ENCODE results near the gene GPR78. TPM values are rescaled to one million over a fixed set of nuclear protein-coding genes. Genes with fewer than 3 reads are reported as not detected.

The GPR78 gene
- polyA plus RNA-seq, 1 donor (not counting 4 experiments of a cell fraction or from before 2014, with no cell fraction given): not detected

DNA sequence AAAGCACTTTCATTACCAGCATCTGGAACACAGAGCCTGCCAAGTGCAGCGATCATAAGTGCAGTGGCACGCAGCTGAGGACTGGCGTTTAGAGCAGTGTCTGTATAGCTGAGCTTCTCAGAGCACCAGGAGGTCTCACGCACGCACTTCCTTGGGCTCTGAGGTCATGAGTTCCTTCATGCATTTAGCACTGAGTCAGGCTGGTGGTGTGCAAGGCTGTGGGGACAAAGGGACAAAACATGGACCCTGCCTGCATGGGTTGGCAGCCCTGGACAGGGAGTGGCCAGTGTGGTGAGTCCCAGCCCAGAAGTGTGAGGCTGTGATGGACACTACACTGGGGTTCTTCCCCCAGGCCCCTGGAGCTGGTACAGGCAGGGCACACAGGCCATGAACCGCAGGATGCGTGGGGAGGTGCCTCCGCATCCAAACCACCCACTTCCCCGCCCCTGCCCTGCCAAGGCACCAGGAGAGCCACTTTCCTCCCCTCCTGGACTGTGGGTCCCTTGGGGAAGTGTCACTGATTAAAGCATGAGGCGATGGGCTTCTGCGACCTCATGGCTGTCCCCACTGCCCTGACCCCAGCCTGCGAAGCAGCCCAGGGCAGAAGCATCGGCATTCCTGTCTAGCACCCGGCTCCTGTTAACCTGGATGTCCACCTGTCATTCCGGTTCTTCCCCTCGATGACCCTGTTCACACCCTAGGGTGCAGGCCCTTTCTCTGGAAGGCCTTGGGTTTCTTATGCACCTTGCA lies 37.2 kb upstream of the GPR78 start:
- H3K9me1 ChIP-seq (ENCODE audit: control insufficient read depth, extremely low read depth, insufficient read depth, low read length): no peaks in the 10 kb centered on the region
- FAIRE-seq (no peak), DNase-seq (ENCODE audit: low read depth, low spot score) (no peak)
- H3K79me2 ChIP-seq (ENCODE audit: control insufficient read depth, insufficient read depth, low read length): no peaks in the 10 kb centered on the region
- dilution Hi-C loops (cut with MboI; ENCODE audit: extremely low pct_ligation_motif_present, low sequenced_read_pairs): no loop called here
- no peaks in the 10 kb centered on the region for H4K20me1 ChIP-seq (ENCODE audit: control insufficient read depth, extremely low read depth, insufficient read depth, low read length)
- H3K36me3 ChIP-seq (ENCODE audit: control insufficient read depth in 2 of 2, extremely low read depth in 1 of 2, insufficient read depth in 2 of 2, low read length in 2 of 2): no peaks in the 10 kb centered on the region
- no peak for TF ChIP-seq EZH2 (IDR thresholded peaks at IDR 0.05; ENCODE audit: low read length)
- TF ChIP-seq, protein P1, sequence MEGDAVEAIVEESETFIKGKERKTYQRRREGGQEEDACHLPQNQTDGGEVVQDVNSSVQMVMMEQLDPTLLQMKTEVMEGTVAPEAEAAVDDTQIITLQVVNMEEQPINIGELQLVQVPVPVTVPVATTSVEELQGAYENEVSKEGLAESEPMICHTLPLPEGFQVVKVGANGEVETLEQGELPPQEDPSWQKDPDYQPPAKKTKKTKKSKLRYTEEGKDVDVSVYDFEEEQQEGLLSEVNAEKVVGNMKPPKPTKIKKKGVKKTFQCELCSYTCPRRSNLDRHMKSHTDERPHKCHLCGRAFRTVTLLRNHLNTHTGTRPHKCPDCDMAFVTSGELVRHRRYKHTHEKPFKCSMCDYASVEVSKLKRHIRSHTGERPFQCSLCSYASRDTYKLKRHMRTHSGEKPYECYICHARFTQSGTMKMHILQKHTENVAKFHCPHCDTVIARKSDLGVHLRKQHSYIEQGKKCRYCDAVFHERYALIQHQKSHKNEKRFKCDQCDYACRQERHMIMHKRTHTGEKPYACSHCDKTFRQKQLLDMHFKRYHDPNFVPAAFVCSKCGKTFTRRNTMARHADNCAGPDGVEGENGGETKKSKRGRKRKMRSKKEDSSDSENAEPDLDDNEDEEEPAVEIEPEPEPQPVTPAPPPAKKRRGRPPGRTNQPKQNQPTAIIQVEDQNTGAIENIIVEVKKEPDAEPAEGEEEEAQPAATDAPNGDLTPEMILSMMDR (optimal IDR thresholded peaks at IDR 0.05 in 1 of 3, IDR thresholded peaks at IDR 0.05 in 1 of 3, conservative IDR thresholded peaks at IDR 0.05 in 1 of 3; ENCODE audit: extremely low read depth in 1 of 3, insufficient read depth in 2 of 3, low read length in 3 of 3): no peak
- H3K4me3 ChIP-seq (ENCODE audit: control insufficient read depth in 2 of 3, extremely low read depth in 1 of 3, insufficient read depth in 2 of 3, low read depth in 1 of 3, low read length in 3 of 3): no peak overlapping the region
- H3K9me3 ChIP-seq (ENCODE audit: control insufficient read depth, low read depth, low read length): no peaks in the 10 kb centered on the region
- H2AFZ ChIP-seq (ENCODE audit: control insufficient read depth, low read length): no peak overlapping the region
- H3K4me1 ChIP-seq (ENCODE audit: control insufficient read depth, extremely low read depth, insufficient read depth, low read length): peaks cover 19% of the 10 kb centered on the region
- peaks cover 11% of the 10 kb centered on the region for H3K27me3 ChIP-seq (ENCODE audit: control insufficient read depth, extremely low read depth, insufficient read depth, low read length)
- no peak overlapping the region for H3K9ac ChIP-seq (ENCODE audit: control insufficient read depth, extremely low read depth, insufficient read depth, low read length)
- H3K27ac ChIP-seq (ENCODE audit: control insufficient read depth, insufficient read depth, low read length): no peak overlapping the region
- no peak overlapping the region for H3K4me2 ChIP-seq (ENCODE audit: control insufficient read depth, extremely low read depth, insufficient read depth, low read depth, low read length)

DNA sequence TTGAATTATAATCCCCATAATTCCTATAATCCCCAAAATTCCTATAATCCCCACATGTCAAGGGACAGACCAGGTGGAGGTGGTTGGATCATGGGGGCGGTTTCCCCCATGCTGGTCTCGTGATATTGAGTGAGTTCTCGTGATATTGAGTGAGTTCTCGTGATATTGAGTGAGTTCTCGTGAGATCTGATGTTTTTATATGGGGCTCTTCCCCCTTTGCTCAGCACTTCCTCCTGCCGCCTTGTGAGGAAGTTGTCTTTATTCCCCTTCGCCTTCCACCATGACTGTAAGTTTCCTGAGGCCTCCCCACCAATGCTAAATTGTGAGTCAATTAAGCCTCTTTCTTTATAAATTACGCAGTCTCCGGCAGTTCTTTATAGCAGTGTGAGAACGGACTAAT lies 36.6 kb upstream of the GPR78 start:
- no peaks in the 10 kb centered on the region for H3K9me3 ChIP-seq (ENCODE audit: control insufficient read depth, low read depth, low read length)
- no peaks in the 10 kb centered on the region for H3K36me3 ChIP-seq (ENCODE audit: control insufficient read depth in 2 of 2, extremely low read depth in 1 of 2, insufficient read depth in 2 of 2, low read length in 2 of 2)
- H3K27me3 ChIP-seq (ENCODE audit: control insufficient read depth, extremely low read depth, insufficient read depth, low read length): peaks cover 11% of the 10 kb centered on the region
- peaks cover 16% of the 10 kb centered on the region for H3K4me1 ChIP-seq (ENCODE audit: control insufficient read depth, extremely low read depth, insufficient read depth, low read length)
- no peak overlapping the region for H3K27ac ChIP-seq (ENCODE audit: control insufficient read depth, insufficient read depth, low read length)
- FAIRE-seq: no peak
- no peak overlapping the region for H2AFZ ChIP-seq (ENCODE audit: control insufficient read depth, low read length)
- no peak overlapping the region for H3K4me3 ChIP-seq (ENCODE audit: control insufficient read depth in 2 of 3, extremely low read depth in 1 of 3, insufficient read depth in 2 of 3, low read depth in 1 of 3, low read length in 3 of 3)
- no peaks in the 10 kb centered on the region for H3K9me1 ChIP-seq (ENCODE audit: control insufficient read depth, extremely low read depth, insufficient read depth, low read length)
- DNase-seq (ENCODE audit: low read depth, low spot score): no peak
- no peaks in the 10 kb centered on the region for H3K79me2 ChIP-seq (ENCODE audit: control insufficient read depth, insufficient read depth, low read length)
- no peak overlapping the region for H3K9ac ChIP-seq (ENCODE audit: control insufficient read depth, extremely low read depth, insufficient read depth, low read length)
- dilution Hi-C loops (cut with MboI; ENCODE audit: extremely low pct_ligation_motif_present, low sequenced_read_pairs): no loop called here
- TF ChIP-seq, protein P1 (optimal IDR thresholded peaks at IDR 0.05 in 1 of 3, IDR thresholded peaks at IDR 0.05 in 1 of 3, conservative IDR thresholded peaks at IDR 0.05 in 1 of 3; ENCODE audit: extremely low read depth in 1 of 3, insufficient read depth in 2 of 3, low read length in 3 of 3): no peak
- TF ChIP-seq EZH2 (IDR thresholded peaks at IDR 0.05; ENCODE audit: low read length): no peak
- no peak overlapping the region for H3K4me2 ChIP-seq (ENCODE audit: control insufficient read depth, extremely low read depth, insufficient read depth, low read depth, low read length)
- H4K20me1 ChIP-seq (ENCODE audit: control insufficient read depth, extremely low read depth, insufficient read depth, low read length): no peaks in the 10 kb centered on the region
